SJCRH30 (cell line): ENCODE measurements around the gene SLC27A3. TPM values are rescaled to one million over a fixed set of nuclear protein-coding genes. Genes with fewer than 3 reads are reported as not detected.

ENCODE experiments used
- DNase-seq, 2 experiments: peaks; one replicate each; pipeline ENCODE4 v3.0.0-alpha.2; 2015 to 2020
- H3K27ac ChIP-seq: fragments of 250-450 bp; sonication (Bioruptor Pico); 2 replicates; pipeline ENCODE4 v1.5.1; 2020; ENCODE audit warnings: mild to moderate bottlenecking, moderate library complexity
- H3K27me3 ChIP-seq: fragments of 250-450 bp; sonication (Bioruptor Pico); 2 replicates; pipeline ENCODE4 v1.5.1; 2020; ENCODE audit warnings: mild to moderate bottlenecking, moderate library complexity
- H3K36me3 ChIP-seq: fragments of 250-450 bp; sonication (Bioruptor Pico); 2 replicates; pipeline ENCODE4 v1.5.1; 2020; ENCODE audit warnings: mild to moderate bottlenecking, moderate library complexity
- H3K4me1 ChIP-seq: fragments of 250-450 bp; sonication (Bioruptor Pico); 2 replicates; pipeline ENCODE4 v1.5.1; 2020; ENCODE audit warnings: mild to moderate bottlenecking, moderate library complexity
- H3K4me3 ChIP-seq: fragments of 250-450 bp; sonication (Bioruptor Pico); 2 replicates; pipeline ENCODE4 v1.5.1; 2020; ENCODE audit warnings: mild to moderate bottlenecking, moderate library complexity
- H3K9me3 ChIP-seq: fragments of 250-450 bp; sonication (Bioruptor Pico); replicated peaks from 2 replicates; pipeline ENCODE4 v1.5.1; 2020; ENCODE audit warnings: mild to moderate bottlenecking, moderate library complexity
- total RNA-seq: library from RNA; depleted of rRNA; stranded (reverse); fragments of >200 nt; shearing (Covaris generic); gene quantifications from 2 replicates; pipeline ENCODE4 v1.2.3, GENCODE V29; 2014; rRNA removed

The SLC27A3 gene, protein sequence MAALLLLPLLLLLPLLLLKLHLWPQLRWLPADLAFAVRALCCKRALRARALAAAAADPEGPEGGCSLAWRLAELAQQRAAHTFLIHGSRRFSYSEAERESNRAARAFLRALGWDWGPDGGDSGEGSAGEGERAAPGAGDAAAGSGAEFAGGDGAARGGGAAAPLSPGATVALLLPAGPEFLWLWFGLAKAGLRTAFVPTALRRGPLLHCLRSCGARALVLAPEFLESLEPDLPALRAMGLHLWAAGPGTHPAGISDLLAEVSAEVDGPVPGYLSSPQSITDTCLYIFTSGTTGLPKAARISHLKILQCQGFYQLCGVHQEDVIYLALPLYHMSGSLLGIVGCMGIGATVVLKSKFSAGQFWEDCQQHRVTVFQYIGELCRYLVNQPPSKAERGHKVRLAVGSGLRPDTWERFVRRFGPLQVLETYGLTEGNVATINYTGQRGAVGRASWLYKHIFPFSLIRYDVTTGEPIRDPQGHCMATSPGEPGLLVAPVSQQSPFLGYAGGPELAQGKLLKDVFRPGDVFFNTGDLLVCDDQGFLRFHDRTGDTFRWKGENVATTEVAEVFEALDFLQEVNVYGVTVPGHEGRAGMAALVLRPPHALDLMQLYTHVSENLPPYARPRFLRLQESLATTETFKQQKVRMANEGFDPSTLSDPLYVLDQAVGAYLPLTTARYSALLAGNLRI
- 1.6 and 2.1 TPM in 2 replicates for total RNA-seq

DNA sequence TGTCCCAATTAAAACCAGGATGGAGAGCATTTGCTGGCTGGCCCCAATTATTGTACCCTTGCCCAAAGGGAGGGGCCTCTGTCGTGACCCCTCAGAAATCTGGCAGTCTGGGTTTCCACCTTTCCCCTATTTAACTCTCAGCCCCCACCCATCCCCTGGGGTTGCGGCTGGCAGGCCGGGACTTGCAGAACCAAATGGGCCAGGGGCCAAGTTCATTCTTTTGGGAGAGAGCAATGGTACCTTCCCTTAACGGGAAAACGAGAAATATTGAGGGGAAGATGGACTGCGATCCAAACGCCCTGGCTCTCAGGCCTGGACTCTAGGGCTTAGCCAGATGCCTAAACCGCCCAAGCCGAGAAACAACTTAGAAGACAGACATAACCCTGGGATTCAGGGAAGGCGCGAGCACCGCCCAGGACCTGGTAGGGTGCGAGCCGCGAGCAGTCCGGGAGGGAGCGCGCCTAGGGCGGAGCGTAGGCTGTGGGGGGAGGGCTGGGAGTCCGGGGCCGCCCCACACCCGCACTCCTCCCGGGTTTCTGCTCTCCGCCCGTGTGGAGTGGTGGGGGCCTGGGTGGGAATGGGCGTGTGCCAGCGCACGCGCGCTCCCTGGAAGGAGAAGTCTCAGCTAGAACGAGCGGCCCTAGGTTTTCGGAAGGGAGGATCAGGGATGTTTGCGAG lies at the start of gene SLC27A3:
Gene SLC27A3, plus strand, starts transcription at position 628 of the 678 bp plus-strand sequence. CDS start 91 bp downstream, outside the sequence.
- DNase-seq = no peak
- no peaks in the 10 kb centered on the region for H3K27me3 ChIP-seq
- peak within 1 kb of the TSS; percentile 49 for H3K4me3 ChIP-seq
- no peaks in the 10 kb centered on the region for H3K9me3 ChIP-seq
- H3K27ac ChIP-seq = no peak within 1 kb of the TSS
- H3K4me1 ChIP-seq = no peaks in the 10 kb centered on the region
- H3K36me3 ChIP-seq = no peaks in the 10 kb centered on the region

DNA sequence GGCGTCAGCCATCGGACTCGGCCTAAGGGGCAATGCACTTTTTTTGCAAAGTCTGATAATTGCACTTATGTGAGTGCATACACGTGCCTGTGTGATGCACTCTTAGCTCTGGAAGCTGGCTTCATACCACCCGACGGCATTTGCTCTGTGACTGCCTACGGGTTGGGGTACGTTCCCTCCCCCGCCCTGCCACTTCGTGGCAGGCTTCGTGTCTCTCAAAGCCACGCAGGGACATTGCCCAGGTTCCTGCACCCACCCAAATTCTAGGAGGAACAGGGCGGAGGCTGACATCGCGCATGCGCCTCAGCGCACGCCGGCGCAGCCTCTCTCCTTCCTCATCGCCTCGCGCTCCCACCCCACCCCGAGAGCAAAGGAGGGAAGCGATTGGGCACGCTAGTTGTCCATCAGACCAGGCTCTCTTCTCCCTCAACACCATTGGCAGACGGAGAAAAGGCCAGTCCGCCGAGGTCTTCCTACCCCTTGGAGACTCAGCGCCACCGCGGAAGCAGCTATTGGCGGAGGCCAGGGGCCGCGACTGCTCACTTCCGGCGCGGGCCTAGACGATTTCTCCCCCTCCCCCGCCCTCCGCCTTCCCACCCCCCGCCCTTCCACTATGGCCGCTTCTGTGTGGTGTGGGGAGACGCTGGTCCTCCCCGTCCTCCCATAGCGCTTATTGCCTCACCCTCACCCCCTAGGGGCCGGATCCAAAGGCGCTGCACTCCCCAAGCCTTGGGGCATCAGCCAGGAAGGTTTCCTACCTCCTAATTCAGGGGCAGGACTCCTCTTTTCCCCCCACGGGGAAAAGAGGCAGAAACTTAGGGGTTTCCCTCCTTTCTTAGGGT lies 47.5 kb upstream of the SLC27A3 start, which contains the start of gene INTS3:
Gene INTS3, plus strand, starts transcription at position 588 of the 842 bp plus-strand sequence. CDS start 585 bp downstream, outside the sequence.
- peak; percentile 99 for DNase-seq
- peak within 1 kb of the TSS; percentile 90 for H3K27ac ChIP-seq
- no peaks in the 10 kb centered on the region for H3K9me3 ChIP-seq
- H3K27me3 ChIP-seq = no peaks in the 10 kb centered on the region
- no peaks in the 10 kb centered on the region for H3K4me1 ChIP-seq
- H3K36me3 ChIP-seq = no peaks in the 10 kb centered on the region
- peak within 1 kb of the TSS; percentile 93 for H3K4me3 ChIP-seq

DNA sequence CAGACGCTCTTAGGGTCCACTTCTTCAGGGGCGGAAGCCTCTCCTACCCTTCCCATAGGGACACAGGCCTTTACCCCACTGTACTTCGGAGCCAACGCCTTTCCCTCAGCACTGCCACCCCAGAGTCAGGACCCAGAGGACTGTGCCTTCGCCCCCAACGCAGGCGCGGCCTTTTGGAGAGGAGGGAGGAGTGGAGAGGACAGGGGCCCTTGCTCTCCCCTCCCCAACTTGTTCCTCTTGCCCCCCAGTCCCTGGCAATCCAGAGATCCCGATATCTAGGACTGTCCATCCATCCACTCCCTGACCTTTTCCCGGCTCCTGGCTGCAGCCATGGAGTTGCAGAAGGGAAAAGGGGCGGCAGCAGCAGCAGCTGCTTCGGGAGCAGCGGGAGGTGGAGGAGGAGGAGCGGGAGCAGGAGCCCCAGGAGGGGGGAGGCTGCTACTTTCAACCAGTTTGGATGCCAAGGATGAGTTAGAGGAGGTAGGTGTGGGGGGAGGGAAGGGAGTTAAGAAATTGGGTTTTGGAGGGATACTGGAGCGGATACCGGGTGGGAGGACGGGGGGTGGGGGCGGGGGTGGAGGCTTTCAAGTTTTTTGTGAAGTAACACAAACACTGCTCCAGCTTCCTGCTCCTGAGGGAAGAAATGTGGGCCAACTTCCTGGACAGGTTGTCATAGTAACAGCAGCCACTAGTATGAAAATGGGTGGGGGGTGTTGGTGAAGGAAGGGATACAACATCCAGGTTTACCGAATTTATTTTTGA lies 46.7 kb upstream of the SLC27A3 start:
- peak overlapping the region; percentile 90 for H3K27ac ChIP-seq
- peak; percentile 65 to 68 for DNase-seq
- H3K9me3 ChIP-seq = no peaks in the 10 kb centered on the region
- no peaks in the 10 kb centered on the region for H3K36me3 ChIP-seq
- no peaks in the 10 kb centered on the region for H3K4me1 ChIP-seq
- H3K4me3 ChIP-seq = peak overlapping the region; percentile 93
- no peaks in the 10 kb centered on the region for H3K27me3 ChIP-seq

DNA sequence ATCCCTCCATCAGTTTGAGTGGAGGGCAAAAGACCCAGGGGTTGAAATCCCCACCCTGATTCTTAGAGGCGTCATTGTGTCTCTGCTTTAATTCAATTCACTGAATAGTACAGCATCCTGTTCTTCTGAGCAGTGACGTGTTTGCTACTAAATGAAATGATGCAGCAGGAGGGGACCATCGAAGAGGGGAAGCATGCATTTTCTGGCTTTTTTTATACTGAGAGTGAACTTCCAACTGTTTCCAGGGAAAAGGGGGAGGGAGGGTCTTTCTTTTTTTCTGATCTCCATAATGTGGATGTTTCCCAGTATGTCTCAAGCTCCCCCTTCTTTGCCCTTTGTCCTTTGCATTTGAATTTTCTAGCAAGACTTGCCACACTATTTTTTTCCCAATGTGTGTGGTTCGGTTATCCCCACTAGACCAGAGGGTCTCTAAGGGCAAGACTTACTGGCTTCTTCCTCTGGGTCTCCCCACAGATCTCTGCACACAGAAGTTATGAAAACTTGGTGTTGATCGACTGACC lies 44.7 kb upstream of the SLC27A3 start:
- no peak overlapping the region for H3K27ac ChIP-seq
- H3K36me3 ChIP-seq = no peaks in the 10 kb centered on the region
- H3K4me3 ChIP-seq = no peak overlapping the region
- H3K9me3 ChIP-seq = no peaks in the 10 kb centered on the region
- DNase-seq = no peak
- H3K27me3 ChIP-seq = no peaks in the 10 kb centered on the region
- no peaks in the 10 kb centered on the region for H3K4me1 ChIP-seq

DNA sequence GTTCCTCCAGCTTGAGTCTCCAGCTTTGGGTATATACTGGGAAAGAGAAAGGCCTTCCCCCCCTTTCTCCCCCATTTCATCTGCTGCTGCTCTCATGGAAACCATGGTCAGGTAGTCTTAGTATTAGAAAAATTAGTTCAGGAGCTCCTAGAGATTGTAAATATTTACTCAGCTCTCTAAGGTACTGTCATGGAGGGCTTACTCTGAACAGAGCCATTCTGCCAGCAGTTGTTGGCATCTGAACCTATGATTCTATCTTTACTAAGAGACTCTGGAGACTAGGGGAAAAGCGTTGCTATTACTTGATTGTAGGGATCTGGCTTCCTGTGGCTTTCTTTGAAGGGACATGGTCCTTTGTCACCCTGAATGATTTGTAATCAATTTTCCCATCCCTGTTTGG lies 41.2 kb upstream of the SLC27A3 start:
- no peak for DNase-seq
- no peak overlapping the region for H3K4me3 ChIP-seq
- H3K9me3 ChIP-seq = no peaks in the 10 kb centered on the region
- no peaks in the 10 kb centered on the region for H3K27me3 ChIP-seq
- H3K4me1 ChIP-seq = no peaks in the 10 kb centered on the region
- no peaks in the 10 kb centered on the region for H3K36me3 ChIP-seq
- H3K27ac ChIP-seq = no peak overlapping the region

DNA sequence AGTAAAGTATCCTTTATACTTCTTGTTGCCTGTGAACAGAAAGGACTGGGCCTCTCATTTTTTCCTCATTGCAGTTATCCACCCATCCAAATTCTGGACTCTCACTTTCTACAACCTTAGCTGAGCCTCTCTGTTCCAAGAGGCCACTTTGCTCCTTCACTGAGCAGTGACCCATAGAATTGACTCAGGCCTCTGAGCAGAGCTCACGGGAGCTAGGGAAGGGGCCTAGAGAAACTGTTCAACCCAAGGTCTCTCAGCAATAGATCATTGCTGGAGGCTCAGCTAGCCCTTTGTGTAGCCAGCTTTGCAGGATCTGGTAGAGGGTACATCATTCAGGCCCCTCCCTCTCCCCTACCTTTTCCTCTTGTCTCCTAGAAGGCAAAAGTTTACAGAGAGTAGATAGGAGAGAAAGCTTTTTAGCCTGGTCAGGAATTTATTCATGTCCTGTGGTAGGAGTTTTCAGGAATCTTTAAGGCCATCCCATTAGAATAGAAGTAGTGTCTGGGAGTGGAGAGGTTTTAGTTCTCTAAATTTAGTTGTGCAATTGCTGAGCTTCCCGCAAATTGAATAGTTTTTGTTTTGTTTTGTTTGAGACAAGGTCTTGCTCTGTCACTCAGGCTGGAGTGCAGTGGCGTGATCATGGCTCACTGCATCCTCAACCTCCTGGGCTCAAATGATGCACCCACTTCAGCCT lies 40.7 kb upstream of the SLC27A3 start:
- Histone ChIP-seq H3K36me3 (no peaks in the 10 kb centered on the region), H3K4me3 (no peak overlapping the region), H3K27me3 (no peaks in the 10 kb centered on the region), H3K27ac (no peak overlapping the region), H3K4me1 (no peaks in the 10 kb centered on the region), H3K9me3 (no peaks in the 10 kb centered on the region)
- no peak for DNase-seq

DNA sequence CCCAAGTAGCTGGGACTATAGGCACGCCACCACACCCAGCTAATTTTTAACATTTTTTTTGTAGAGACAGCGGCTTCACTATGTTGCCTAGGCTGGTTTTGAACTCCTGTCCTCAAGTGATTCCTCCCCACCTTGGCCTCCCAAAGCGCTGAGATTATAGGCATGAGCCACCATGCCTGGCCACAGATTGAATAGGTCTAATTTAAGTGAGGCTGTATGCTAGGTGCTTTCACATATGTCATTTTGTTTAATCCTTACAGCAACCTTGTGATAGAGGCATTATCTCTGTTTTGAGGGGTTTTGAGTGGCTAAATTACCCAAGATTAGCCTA lies 40.2 kb upstream of the SLC27A3 start:
- Histone ChIP-seq H3K4me1 (no peaks in the 10 kb centered on the region), H3K36me3 (no peaks in the 10 kb centered on the region), H3K9me3 (no peaks in the 10 kb centered on the region), H3K4me3 (no peak overlapping the region), H3K27ac (no peak overlapping the region), H3K27me3 (no peaks in the 10 kb centered on the region)
- DNase-seq = no peak

DNA sequence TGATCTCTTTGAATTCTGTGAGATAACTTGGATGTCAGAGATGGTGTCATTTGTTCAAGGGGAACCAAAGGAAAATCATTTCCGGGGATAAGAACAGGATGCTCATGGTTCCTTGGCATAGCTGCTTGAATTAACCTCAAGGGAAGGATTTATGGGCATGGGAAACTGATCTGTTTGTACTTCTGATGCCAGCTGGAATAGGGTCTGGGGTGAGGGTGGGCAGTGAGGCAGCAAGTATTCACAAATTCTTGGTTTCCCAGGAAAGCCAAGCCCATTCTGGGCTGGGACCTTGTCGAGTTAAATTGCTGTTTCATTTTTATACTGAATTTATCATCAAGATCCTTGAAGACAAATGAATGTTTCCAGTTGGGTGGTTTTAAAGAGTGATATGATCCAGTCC lies 33.2 kb upstream of the SLC27A3 start:
- no peaks in the 10 kb centered on the region for H3K9me3 ChIP-seq
- H3K4me3 ChIP-seq = no peak overlapping the region
- H3K27me3 ChIP-seq = no peaks in the 10 kb centered on the region
- H3K27ac ChIP-seq = no peak overlapping the region
- H3K36me3 ChIP-seq = peaks cover 20% of the 10 kb centered on the region
- no peaks in the 10 kb centered on the region for H3K4me1 ChIP-seq
- no peak for DNase-seq

DNA sequence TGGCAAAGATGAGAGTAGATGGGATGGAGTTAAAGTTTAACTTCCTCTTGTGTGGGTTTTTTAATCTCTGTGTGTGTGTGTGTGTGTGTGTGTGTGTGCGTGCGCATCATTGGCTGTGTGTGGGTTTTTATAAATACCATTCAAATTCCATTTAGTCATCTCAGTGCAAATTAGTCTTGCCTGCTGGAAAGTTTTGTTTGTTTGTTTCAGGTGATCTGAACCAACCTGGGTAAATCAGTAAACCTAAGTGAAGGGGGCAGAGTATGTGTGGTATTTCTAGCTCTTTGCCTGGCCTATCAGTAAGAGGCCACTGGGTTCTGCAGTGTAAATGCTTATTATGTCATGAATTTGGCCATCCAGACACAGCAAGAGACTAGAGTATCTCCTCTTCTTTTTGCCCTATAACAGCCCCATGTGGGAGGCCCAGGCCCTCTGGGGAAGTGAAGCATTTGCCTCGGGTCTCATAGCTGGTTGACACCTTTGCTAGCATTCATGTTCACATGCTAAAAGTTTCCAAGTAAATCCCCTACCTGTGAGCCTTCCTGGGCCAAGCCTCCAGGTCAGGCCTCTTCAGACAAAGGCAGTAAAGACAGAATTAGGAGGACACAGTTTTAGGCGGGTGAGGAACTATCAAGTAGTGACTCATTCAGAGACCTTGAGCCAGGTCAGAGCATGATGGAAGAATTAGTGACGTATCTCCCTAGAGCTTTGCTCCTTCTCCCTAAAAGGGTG lies 32.6 kb upstream of the SLC27A3 start:
- Histone ChIP-seq H3K27ac (no peak overlapping the region), H3K36me3 (peaks cover 21% of the 10 kb centered on the region), H3K9me3 (no peaks in the 10 kb centered on the region), H3K4me3 (no peak overlapping the region), H3K4me1 (no peaks in the 10 kb centered on the region), H3K27me3 (no peaks in the 10 kb centered on the region)
- DNase-seq = no peak

DNA sequence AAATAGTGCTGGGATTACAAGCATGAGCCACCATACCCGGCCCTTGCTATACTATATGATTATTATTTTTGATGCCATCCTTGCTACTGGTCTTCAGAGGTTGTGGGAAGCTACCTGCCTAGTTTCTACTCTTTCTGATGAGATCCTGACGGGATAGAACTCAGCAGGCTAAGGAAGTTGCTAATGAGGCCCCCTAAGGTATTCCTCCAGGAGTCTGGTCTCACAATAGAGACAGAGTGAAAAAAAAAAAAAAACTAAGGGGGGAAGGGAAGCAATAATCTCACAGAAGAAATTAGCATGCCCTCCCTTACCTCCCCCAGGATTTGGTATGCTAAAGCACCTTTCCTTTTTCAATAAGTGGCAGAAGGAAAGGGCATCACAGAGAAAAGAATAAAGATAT lies 29.8 kb upstream of the SLC27A3 start:
- no peak for DNase-seq
- H3K36me3 ChIP-seq = peaks cover 18% of the 10 kb centered on the region
- no peaks in the 10 kb centered on the region for H3K4me1 ChIP-seq
- no peak overlapping the region for H3K27ac ChIP-seq
- no peaks in the 10 kb centered on the region for H3K9me3 ChIP-seq
- no peak overlapping the region for H3K4me3 ChIP-seq
- no peaks in the 10 kb centered on the region for H3K27me3 ChIP-seq

DNA sequence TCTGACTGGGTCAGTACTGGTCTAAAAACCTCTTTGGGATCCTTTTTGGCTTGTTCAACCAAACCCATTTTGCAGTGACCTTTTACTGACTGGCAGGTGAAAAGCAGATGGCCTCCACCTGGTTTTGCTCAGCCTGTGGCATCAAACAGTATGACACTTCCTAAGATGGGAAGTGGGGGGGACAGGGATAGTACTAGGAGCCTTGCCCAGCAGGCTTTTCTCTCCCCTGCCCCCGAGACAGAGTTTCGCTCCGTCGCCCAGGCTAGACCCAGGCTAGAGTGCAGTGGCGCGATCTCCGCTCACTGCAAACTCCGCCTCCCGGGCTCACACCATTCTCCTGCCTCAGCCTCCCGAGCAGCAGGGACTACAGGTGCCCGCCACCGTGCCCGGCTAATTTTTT lies 29.0 kb upstream of the SLC27A3 start:
- Histone ChIP-seq H3K27me3 (no peaks in the 10 kb centered on the region), H3K27ac (no peak overlapping the region), H3K4me1 (no peaks in the 10 kb centered on the region), H3K4me3 (no peak overlapping the region), H3K9me3 (no peaks in the 10 kb centered on the region), H3K36me3 (peaks cover 14% of the 10 kb centered on the region)
- no peak for DNase-seq

DNA sequence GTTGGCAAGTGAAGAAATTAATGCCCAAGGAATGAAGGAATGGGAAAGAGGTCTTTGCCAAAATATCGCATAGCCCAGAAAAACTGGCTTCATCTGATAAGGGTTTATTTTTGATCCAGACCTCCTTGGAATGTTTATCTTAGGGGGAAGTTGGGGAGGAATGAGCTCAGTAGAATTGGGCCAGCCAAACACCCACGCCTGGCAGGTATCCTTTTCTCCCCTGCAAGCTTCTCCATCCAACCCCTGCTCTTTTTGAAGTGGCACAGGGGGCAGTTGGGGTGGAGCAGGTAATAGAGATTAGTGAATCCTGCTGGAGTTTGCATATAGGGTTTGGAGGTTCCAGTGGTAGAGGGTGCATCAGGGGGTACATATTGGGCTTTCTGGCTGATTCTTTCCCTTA lies 26.3 kb upstream of the SLC27A3 start:
- DNase-seq = no peak
- Histone ChIP-seq H3K4me3 (no peak overlapping the region), H3K27ac (no peak overlapping the region), H3K9me3 (no peaks in the 10 kb centered on the region), H3K4me1 (no peaks in the 10 kb centered on the region), H3K36me3 (peaks cover 17% of the 10 kb centered on the region), H3K27me3 (no peaks in the 10 kb centered on the region)
